HepG2 (cell line): ENCODE data around the gene RBMS2. TPM values are rescaled to one million over a fixed set of nuclear protein-coding genes. Genes with fewer than 3 reads are reported as not detected.

Experiments
- ATAC-seq: fragments of 200-7000 bp; cut with Tn5 transposase; 3 replicates; pipeline ENCODE4 v1.9.1; 2020; ENCODE audit warnings: mild to moderate bottlenecking, moderate library complexity
- BruUV-seq: library from RNA; stranded (reverse); fragments of 400-500 nt; replicated peaks from 2 replicates; lab custom pipeline; 2021; lab: Mats Ljungman, UMichigan
- CTCF ChIA-PET: fragments of 300-600 bp; formaldehyde crosslinking; extraction: SDS; loops from one replicate; lab custom pipeline; 2021; ENCODE audit warnings: low total read pairs, inconsistent platforms, low intra/inter-chr PET ratio; lab: Yijun Ruan, JAX
- POLR2A ChIA-PET: fragments of 350-600 bp; sonication (Branson Sonifier 250); formaldehyde crosslinking; loops from one replicate; lab custom pipeline; 2020; ENCODE audit warnings: antibody characterized with exemption, inconsistent platforms; lab: Yijun Ruan, JAX
- DNase-seq: peaks from one replicate; pipeline ENCODE4 v3.0.0-alpha.2; 2015; ENCODE audit warnings: low spot score
- FAIRE-seq: peaks from 3 replicates; lab custom pipeline; 2011; peaks lifted over from hg19 to GRCh38; lab: Jason Lieb, UNC
- H2AFZ ChIP-seq: one replicate; pipeline ENCODE4 v1.6.1; 2011; ENCODE audit warnings: low read length, inconsistent platforms
- H3K27ac ChIP-seq: fragments of 300-600 bp; 3 replicates; pipeline ENCODE4 v1.8.0; 2011; ENCODE audit warnings: mixed run types, mild to moderate bottlenecking, mixed read lengths, low read length, inconsistent platforms; ENCODE audit not compliant: insufficient read depth; ENCODE audit errors: extremely low read length
- H3K27me3 ChIP-seq, 2 experiments: fragments of 200-600 bp in 1 of 2; 2 replicates in 1 of 2; 3 replicates in 1 of 2; pipeline versions ENCODE4 v1.6.0 to v1.8.0; 2011; ENCODE audit warnings: low read length in 2 of 2, mild to moderate bottlenecking in 2 of 2, moderate library complexity in 2 of 2, inconsistent platforms in 1 of 2; ENCODE audit not compliant: insufficient read depth in 2 of 2, control insufficient read depth in 1 of 2
- H3K36me3 ChIP-seq, 2 experiments: fragments of 200-600 bp in 1 of 2; replicated peaks in 1 of 2; 2 replicates in 1 of 2; 3 replicates in 1 of 2; pipeline versions ENCODE4 v1.5.1 to v1.8.0; 2011; ENCODE audit warnings: low read length in 2 of 2, inconsistent platforms in 1 of 2; ENCODE audit not compliant: insufficient read depth in 2 of 2, control insufficient read depth in 1 of 2
- H3K4me1 ChIP-seq: 2 replicates; pipeline ENCODE4 v1.5.1; 2012; ENCODE audit warnings: low read length, inconsistent platforms; ENCODE audit not compliant: insufficient read depth
- H3K4me2 ChIP-seq: 2 replicates; pipeline ENCODE4 v1.6.0; 2011; ENCODE audit warnings: low read depth, low read length, inconsistent platforms
- H3K4me3 ChIP-seq, 3 experiments: fragments of 200-600 bp in 1 of 3; sonication (generic), shearing (Covaris generic) in 1 of 3; replicated peaks in 1 of 3; 2 replicates each; pipeline ENCODE4 v1.5.1; 2011 to 2016; ENCODE audit warnings: low read length in 3 of 3, inconsistent platforms in 2 of 3, low read depth in 2 of 3, mild to moderate bottlenecking in 2 of 3, control low read depth in 1 of 3, mixed read lengths in 1 of 3; ENCODE audit not compliant: insufficient read depth in 1 of 3
- H3K79me2 ChIP-seq: one replicate; pipeline ENCODE4 v1.6.1; 2011; ENCODE audit warnings: low read length, inconsistent platforms; ENCODE audit not compliant: insufficient read depth
- H3K9ac ChIP-seq: 2 replicates; pipeline ENCODE4 v1.6.0; 2011; ENCODE audit warnings: mild to moderate bottlenecking, low read depth, low read length, inconsistent platforms; ENCODE audit not compliant: insufficient read depth
- H3K9me3 ChIP-seq: 2 replicates; pipeline ENCODE4 v1.5.1; 2012; ENCODE audit warnings: mild to moderate bottlenecking, low read length
- H4K20me1 ChIP-seq: 2 replicates; pipeline ENCODE4 v1.6.0; 2011; ENCODE audit warnings: inconsistent platforms, mild to moderate bottlenecking, low read length, moderate library complexity; ENCODE audit not compliant: insufficient read depth
- BCL6 ChIP-seq: IDR thresholded peaks from 2 replicates; pipeline ENCODE4 v1.6.1; 2016; ENCODE audit warnings: missing genetic modification reagents, missing compliant biosample characterization
- CEBPB ChIP-seq: IDR thresholded peaks from 2 replicates; pipeline ENCODE4 v1.6.1; 2011; ENCODE audit warnings: low read depth, low read length, improper control_type of control experiment, borderline replicate concordance
- ETV6 ChIP-seq: sonication (generic); formaldehyde crosslinking; conservative IDR thresholded peaks from 2 replicates; pipeline ENCODE4 v1.4.0; 2020; ENCODE audit warnings: missing genetic modification reagents
- HCFC1 ChIP-seq: fragments of 150-350 bp; IDR thresholded peaks from 2 replicates; pipeline ENCODE4 v1.6.1; 2014; ENCODE audit warnings: low read depth, low read length
- MXD4 ChIP-seq: IDR thresholded peaks from 2 replicates; pipeline ENCODE4 v1.6.1; 2016; ENCODE audit warnings: mild to moderate bottlenecking, missing biosample characterization, missing genetic modification reagents
- MYC ChIP-seq: sonication (generic); formaldehyde crosslinking; IDR thresholded peaks from 2 replicates; pipeline ENCODE4 v1.9.0; 2021; ENCODE audit warnings: missing genetic modification reagents, borderline replicate concordance
- NCOA5 ChIP-seq: sonication (generic); formaldehyde crosslinking; IDR thresholded peaks from 2 replicates; pipeline ENCODE4 v1.4.0; 2020; ENCODE audit warnings: missing genetic modification reagents
- RARA ChIP-seq: IDR thresholded peaks from 2 replicates; pipeline ENCODE4 v1.6.1; 2016; ENCODE audit warnings: missing genetic modification reagents, missing compliant biosample characterization
- REXO4 ChIP-seq: sonication (generic); formaldehyde crosslinking; IDR thresholded peaks from 2 replicates; pipeline ENCODE4 v1.8.0; 2022; ENCODE audit warnings: missing genetic modification reagents, mild to moderate bottlenecking, borderline replicate concordance
- RFXANK ChIP-seq: IDR thresholded peaks from 2 replicates; pipeline ENCODE4 v1.6.1; 2016
- SOX6 ChIP-seq, 2 experiments: fragments of 450-650 bp in 1 of 2; sonication (generic) in 1 of 2; formaldehyde crosslinking in 1 of 2; IDR thresholded peaks; 2 replicates each; pipeline versions ENCODE4 v1.4.0 to v1.6.1; 2017 to 2020; ENCODE audit warnings: antibody characterized with exemption in 1 of 2, mild to moderate bottlenecking in 1 of 2, missing genetic modification reagents in 1 of 2
- ZNF576 ChIP-seq: sonication (generic); formaldehyde crosslinking; IDR thresholded peaks from 2 replicates; pipeline ENCODE4 v1.4.0; 2020; ENCODE audit warnings: mild to moderate bottlenecking, missing genetic modification reagents
- ZNF7 ChIP-seq: IDR thresholded peaks from 2 replicates; pipeline ENCODE4 v1.6.1; 2016; ENCODE audit warnings: missing biosample characterization, missing genetic modification reagents
- ZNF83 ChIP-seq: sonication (generic); formaldehyde crosslinking; IDR thresholded peaks from 2 replicates; pipeline ENCODE4 v1.4.0; 2020; ENCODE audit warnings: missing genetic modification reagents, mild to moderate bottlenecking, borderline replicate concordance
- ZSCAN21 ChIP-seq: sonication (generic); formaldehyde crosslinking; IDR thresholded peaks from 2 replicates; pipeline ENCODE4 v1.8.0; 2022; ENCODE audit warnings: mild to moderate bottlenecking, missing genetic modification reagents, moderate library complexity, borderline replicate concordance
- WGBS: methylation state at CpG from one replicate; pipeline ENCODE4 v1.1.6; 2017; ENCODE audit warnings: low lambda C conversion rate; 5-methylcytosine and 5-hydroxymethylcytosine counted together
- in situ Hi-C: cut with HindIII; loops from 2 replicates; pipeline ENCODE4 v1.10.0; 2017; ENCODE audit warnings: low pct_unique_long_range_greater_than_20kb; ENCODE audit not compliant: extremely low pct_ligation_motif_present
- intact Hi-C: fragments of 100-400 bp; cut with micrococcal nuclease; formaldehyde crosslinking; loops from one replicate; pipeline ENCODE4 v1.10.0; 2022; ENCODE audit not compliant: unreplicated experiment
- polyA plus RNA-seq, 8 experiments: library from polyadenylated mRNA; depleted of rRNA in 3 of 8; stranded (reverse) in 7 of 8; unstranded in 1 of 8; fragments of >200 nt; fragmentation: Illumina TruSeq in 4 of 8; extraction: Trizol in 4 of 8; gene quantifications; 2 replicates each; pipeline versions ENCODE4 v1.2.1 to v1.2.3, GENCODE V29; 2011 to 2016; ENCODE audit warnings: low read depth in 4 of 8, missing spikeins in 1 of 8, mixed read lengths in 1 of 8; ENCODE audit not compliant: insufficient read depth in 1 of 8
- total RNA-seq, 5 experiments: library from RNA; depleted of rRNA; stranded (reverse); fragments of >200 nt; fragmentation: Illumina TruSeq; extraction: Trizol; gene quantifications; 2 replicates each; pipeline ENCODE4 v1.2.3, GENCODE V29; 2016; ENCODE audit warnings: low read depth in 1 of 5
- TF ChIP-seq, protein P1 (sequence below): sonication (generic); formaldehyde crosslinking; IDR thresholded peaks from 2 replicates; pipeline ENCODE4 v1.4.0; 2020; ENCODE audit warnings: missing genetic modification reagents, borderline replicate concordance
- TF ChIP-seq, protein P2 (sequence below): conservative IDR thresholded peaks from 2 replicates; pipeline ENCODE4 v1.6.1; 2018; ENCODE audit warnings: missing genetic modification reagents
- TF ChIP-seq, protein P3 (sequence below): sonication (generic); formaldehyde crosslinking; IDR thresholded peaks from 2 replicates; pipeline ENCODE4 v1.5.1; 2020; ENCODE audit warnings: mild to moderate bottlenecking, moderate library complexity, missing genetic modification reagents

Gene RBMS2
- total and polyA plus RNA-seq, 2 of the 13 experiments (the other 11 are each of a cell fraction or from before 2014, with no cell fraction given), result 0.53 to 7.4 TPM

DNA sequence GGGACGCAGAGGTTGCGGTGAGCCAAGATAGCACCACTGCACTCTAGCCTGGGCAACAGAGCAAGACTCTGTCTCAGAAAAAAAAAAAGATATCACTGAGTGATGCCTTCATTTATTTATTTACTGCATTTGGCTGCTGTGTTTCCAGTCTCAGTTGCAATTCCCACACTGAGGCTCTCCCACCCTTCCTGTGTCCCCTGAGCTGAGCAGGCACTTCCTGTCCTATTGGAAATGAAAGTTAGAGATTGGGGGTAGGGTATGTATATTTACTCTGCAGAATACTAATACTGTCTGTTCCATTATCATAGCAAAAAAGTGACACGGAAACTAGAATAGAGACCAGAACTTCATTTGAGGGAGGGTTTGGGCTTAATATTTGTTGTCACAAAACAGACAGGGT is 1.6 kb upstream of the RBMS2 start (continued):
- TF ChIP-seq ETV6 (CRISPR knock-in tag), result no peak
- no peak for TF ChIP-seq RARA
- no peak for TF ChIP-seq RFXANK (CRISPR knock-in tag)
- TF ChIP-seq HCFC1, result no peak
- TF ChIP-seq CEBPB, result no peak
- TF ChIP-seq, all 625 proteins: peak for 0

DNA sequence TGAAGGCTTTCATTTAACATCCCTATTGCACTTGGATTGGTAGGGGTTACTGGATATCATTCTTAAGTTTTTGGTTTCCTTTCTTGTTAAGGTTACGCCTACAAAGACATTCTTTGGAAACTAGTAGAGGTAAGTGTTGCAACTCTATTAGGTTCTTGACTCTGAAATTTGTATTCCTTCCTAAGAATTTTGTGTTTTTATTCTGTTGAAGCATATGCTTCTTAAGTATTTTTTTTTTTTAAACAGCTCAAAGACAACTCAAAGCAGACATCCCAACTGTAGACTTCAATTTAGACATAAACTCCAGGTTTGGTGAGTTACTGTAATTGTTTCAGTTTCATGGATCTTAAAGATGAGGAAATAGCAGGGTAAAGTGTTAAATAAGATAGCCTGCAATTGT is 1.1 kb upstream of the RBMS2 start:
- no TSS peak for BruUV-seq
- FAIRE-seq, result no peak
- no peak overlapping the region for H2AFZ ChIP-seq
- TF ChIP-seq, protein P1, sequence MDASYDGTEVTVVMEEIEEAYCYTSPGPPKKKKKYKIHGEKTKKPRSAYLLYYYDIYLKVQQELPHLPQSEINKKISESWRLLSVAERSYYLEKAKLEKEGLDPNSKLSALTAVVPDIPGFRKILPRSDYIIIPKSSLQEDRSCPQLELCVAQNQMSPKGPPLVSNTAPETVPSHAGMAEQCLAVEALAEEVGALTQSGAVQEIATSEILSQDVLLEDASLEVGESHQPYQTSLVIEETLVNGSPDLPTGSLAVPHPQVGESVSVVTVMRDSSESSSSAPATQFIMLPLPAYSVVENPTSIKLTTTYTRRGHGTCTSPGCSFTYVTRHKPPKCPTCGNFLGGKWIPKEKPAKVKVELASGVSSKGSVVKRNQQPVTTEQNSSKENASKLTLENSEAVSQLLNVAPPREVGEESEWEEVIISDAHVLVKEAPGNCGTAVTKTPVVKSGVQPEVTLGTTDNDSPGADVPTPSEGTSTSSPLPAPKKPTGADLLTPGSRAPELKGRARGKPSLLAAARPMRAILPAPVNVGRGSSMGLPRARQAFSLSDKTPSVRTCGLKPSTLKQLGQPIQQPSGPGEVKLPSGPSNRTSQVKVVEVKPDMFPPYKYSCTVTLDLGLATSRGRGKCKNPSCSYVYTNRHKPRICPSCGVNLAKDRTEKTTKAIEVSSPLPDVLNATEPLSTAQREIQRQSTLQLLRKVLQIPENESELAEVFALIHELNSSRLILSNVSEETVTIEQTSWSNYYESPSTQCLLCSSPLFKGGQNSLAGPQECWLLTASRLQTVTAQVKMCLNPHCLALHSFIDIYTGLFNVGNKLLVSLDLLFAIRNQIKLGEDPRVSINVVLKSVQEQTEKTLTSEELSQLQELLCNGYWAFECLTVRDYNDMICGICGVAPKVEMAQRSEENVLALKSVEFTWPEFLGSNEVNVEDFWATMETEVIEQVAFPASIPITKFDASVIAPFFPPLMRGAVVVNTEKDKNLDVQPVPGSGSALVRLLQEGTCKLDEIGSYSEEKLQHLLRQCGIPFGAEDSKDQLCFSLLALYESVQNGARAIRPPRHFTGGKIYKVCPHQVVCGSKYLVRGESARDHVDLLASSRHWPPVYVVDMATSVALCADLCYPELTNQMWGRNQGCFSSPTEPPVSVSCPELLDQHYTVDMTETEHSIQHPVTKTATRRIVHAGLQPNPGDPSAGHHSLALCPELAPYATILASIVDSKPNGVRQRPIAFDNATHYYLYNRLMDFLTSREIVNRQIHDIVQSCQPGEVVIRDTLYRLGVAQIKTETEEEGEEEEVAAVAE (CRISPR knock-in tag), result no peak
- no peak for TF ChIP-seq ZSCAN21
- TF ChIP-seq MYC (CRISPR knock-in tag), result no peak
- no peak for TF ChIP-seq MXD4
- no peak for TF ChIP-seq ZNF83 (CRISPR knock-in tag)
- TF ChIP-seq, protein P2, sequence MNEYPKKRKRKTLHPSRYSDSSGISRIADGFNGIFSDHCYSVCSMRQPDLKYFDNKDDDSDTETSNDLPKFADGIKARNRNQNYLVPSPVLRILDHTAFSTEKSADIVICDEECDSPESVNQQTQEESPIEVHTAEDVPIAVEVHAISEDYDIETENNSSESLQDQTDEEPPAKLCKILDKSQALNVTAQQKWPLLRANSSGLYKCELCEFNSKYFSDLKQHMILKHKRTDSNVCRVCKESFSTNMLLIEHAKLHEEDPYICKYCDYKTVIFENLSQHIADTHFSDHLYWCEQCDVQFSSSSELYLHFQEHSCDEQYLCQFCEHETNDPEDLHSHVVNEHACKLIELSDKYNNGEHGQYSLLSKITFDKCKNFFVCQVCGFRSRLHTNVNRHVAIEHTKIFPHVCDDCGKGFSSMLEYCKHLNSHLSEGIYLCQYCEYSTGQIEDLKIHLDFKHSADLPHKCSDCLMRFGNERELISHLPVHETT, result no peak
- no peak for TF ChIP-seq SOX6 (IDR thresholded peaks at IDR 0.05)
- TF ChIP-seq SOX6 (CRISPR knock-in tag; IDR thresholded peaks at IDR 0.05), result no peak
- TF ChIP-seq ZNF576 (CRISPR knock-in tag), result no peak
- TF ChIP-seq, protein P3, sequence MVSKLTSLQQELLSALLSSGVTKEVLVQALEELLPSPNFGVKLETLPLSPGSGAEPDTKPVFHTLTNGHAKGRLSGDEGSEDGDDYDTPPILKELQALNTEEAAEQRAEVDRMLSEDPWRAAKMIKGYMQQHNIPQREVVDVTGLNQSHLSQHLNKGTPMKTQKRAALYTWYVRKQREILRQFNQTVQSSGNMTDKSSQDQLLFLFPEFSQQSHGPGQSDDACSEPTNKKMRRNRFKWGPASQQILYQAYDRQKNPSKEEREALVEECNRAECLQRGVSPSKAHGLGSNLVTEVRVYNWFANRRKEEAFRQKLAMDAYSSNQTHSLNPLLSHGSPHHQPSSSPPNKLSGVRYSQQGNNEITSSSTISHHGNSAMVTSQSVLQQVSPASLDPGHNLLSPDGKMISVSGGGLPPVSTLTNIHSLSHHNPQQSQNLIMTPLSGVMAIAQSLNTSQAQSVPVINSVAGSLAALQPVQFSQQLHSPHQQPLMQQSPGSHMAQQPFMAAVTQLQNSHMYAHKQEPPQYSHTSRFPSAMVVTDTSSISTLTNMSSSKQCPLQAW, result no peak
- TF ChIP-seq REXO4 (CRISPR knock-in tag), result no peak
- TF ChIP-seq BCL6 (CRISPR knock-in tag), result no peak
- no peak for TF ChIP-seq NCOA5 (CRISPR knock-in tag)
- no peak for TF ChIP-seq ZNF7 (CRISPR knock-in tag)

More for the DNA sequence above, 1.1 kb upstream of the RBMS2 start:
- no peaks in the 10 kb centered on the region for H3K79me2 ChIP-seq
- no peak overlapping the region for H3K9ac ChIP-seq
- H3K27ac ChIP-seq, result no peak overlapping the region
- H3K4me3 ChIP-seq, result no peak overlapping the region
- H3K4me1 ChIP-seq, result peaks cover 31% of the 10 kb centered on the region
- 74% methylated on average over 1 of the region's 1 CpG for WGBS
- in situ Hi-C loops (no loop called here), intact Hi-C loops (no loop called here)
- POLR2A ChIA-PET, result no interaction called here
- no peaks in the 10 kb centered on the region; a peak in 1 of 5 replicates for H3K27me3 ChIP-seq
- H4K20me1 ChIP-seq, result no peaks in the 10 kb centered on the region
- ATAC-seq (no peak), DNase-seq (no peak)
- 0 out of 2 replicates have a peak overlapping the region, but pooled peaks have one; percentile 75 for H3K4me2 ChIP-seq
- CTCF ChIA-PET, result no interaction called here
- no peaks in the 10 kb centered on the region for H3K36me3 ChIP-seq
- H3K9me3 ChIP-seq, result no peaks in the 10 kb centered on the region
